Measurements from ENCODE around the gene CDT1. TPM values are rescaled to one million over a fixed set of nuclear protein-coding genes. Genes with fewer than 3 reads are reported as not detected.

Gene CDT1
- total RNA-seq, 1 donor from 2014 or later, result 79.6 TPM

GRCh38 chr16:88761143-88761534 lies 42.5 kb upstream of the CDT1 start:
- Mint-ChIP-seq H3K27me3 (ENCODE audit: low read depth) (no peaks in the 10 kb centered on the region), H3K4me3 (no peak overlapping the region), H3K27ac (ENCODE audit: unreplicated experiment) (no peak overlapping the region), H3K4me1 (peaks cover 19% of the 10 kb centered on the region), H3K36me3 (ENCODE audit: low read depth) (no peaks in the 10 kb centered on the region), H3K9me3 (no peaks in the 10 kb centered on the region)
- DNase-seq (ENCODE audit: low read depth, low spot score), result no peak
- no peak for TF ChIP-seq CTCF (conservative IDR thresholded peaks at IDR 0.05)

GRCh38 chr16:88761830-88762229 lies 41.8 kb upstream of the CDT1 start:
- TF ChIP-seq CTCF (conservative IDR thresholded peaks at IDR 0.05), result no peak
- no peak for DNase-seq (ENCODE audit: low read depth, low spot score)
- Mint-ChIP-seq H3K4me1 (peaks cover 19% of the 10 kb centered on the region), H3K9me3 (no peaks in the 10 kb centered on the region), H3K4me3 (no peak overlapping the region), H3K27me3 (ENCODE audit: low read depth) (no peaks in the 10 kb centered on the region), H3K27ac (ENCODE audit: unreplicated experiment) (no peak overlapping the region), H3K36me3 (ENCODE audit: low read depth) (no peaks in the 10 kb centered on the region)

GRCh38 chr16:88762258-88762870 lies 41.2 kb upstream of the CDT1 start:
- Mint-ChIP-seq H3K4me1 (peaks cover 19% of the 10 kb centered on the region), H3K9me3 (no peaks in the 10 kb centered on the region), H3K36me3 (ENCODE audit: low read depth) (no peaks in the 10 kb centered on the region), H3K4me3 (no peak overlapping the region), H3K27ac (ENCODE audit: unreplicated experiment) (no peak overlapping the region), H3K27me3 (ENCODE audit: low read depth) (no peaks in the 10 kb centered on the region)
- TF ChIP-seq CTCF (conservative IDR thresholded peaks at IDR 0.05), result no peak
- DNase-seq (ENCODE audit: low read depth, low spot score), result no peak

- H3K27ac Mint-ChIP-seq (ENCODE audit: unreplicated experiment), result no peak overlapping the region
- H3K9me3 Mint-ChIP-seq, result no peaks in the 10 kb centered on the region
- peaks cover 19% of the 10 kb centered on the region for H3K4me1 Mint-ChIP-seq
- DNase-seq (ENCODE audit: low read depth, low spot score), result no peak
- TF ChIP-seq CTCF (conservative IDR thresholded peaks at IDR 0.05), result no peak
- H3K36me3 Mint-ChIP-seq (ENCODE audit: low read depth), result no peaks in the 10 kb centered on the region
- H3K27me3 Mint-ChIP-seq (ENCODE audit: low read depth), result no peaks in the 10 kb centered on the region
- no peak overlapping the region for H3K4me3 Mint-ChIP-seq
Observed at GRCh38 chr16:88762941-88763340, 40.6 kb upstream of the CDT1 start.

- H3K27me3 Mint-ChIP-seq (ENCODE audit: low read depth), result no peaks in the 10 kb centered on the region
- DNase-seq (ENCODE audit: low read depth, low spot score), result no peak
- peak; percentile 17 for TF ChIP-seq CTCF (conservative IDR thresholded peaks at IDR 0.05)
- H3K27ac Mint-ChIP-seq (ENCODE audit: unreplicated experiment), result no peak overlapping the region
- no peak overlapping the region for H3K4me3 Mint-ChIP-seq
- no peaks in the 10 kb centered on the region for H3K36me3 Mint-ChIP-seq (ENCODE audit: low read depth)
- H3K4me1 Mint-ChIP-seq, result peaks cover 19% of the 10 kb centered on the region
- no peaks in the 10 kb centered on the region for H3K9me3 Mint-ChIP-seq
Observed at GRCh38 chr16:88763502-88764053, 40.0 kb upstream of the CDT1 start.

Data from neural crest cell (in vitro differentiated cells).